Hepatocyte (in vitro differentiated cells): Measurements from ENCODE around the gene SLC6A7. TPM values are rescaled to one million over a fixed set of nuclear protein-coding genes. Genes with fewer than 3 reads are reported as not detected.
"Not testable (repeated sequence)": the region's sequence is repeated elsewhere in the genome, so short reads cannot be mapped to it uniquely, and the experiment has no call there.

Experiments
- DNase-seq: peaks from one replicate; pipeline ENCODE4 v3.0.0-alpha.2; 2016; ENCODE audit warnings: low spot score
- H2AFZ ChIP-seq: fragments of 200-600 bp; sonication (generic); 2 replicates; pipeline ENCODE4 v1.6.0; 2016; ENCODE audit warnings: antibody characterized with exemption, mild to moderate bottlenecking
- H3K27ac ChIP-seq: fragments of 200-600 bp; sonication (generic); 2 replicates; pipeline ENCODE4 v1.5.1; 2016; ENCODE audit warnings: mild to moderate bottlenecking
- H3K27me3 ChIP-seq: fragments of 200-600 bp; sonication (generic); 2 replicates; pipeline ENCODE4 v1.6.1; 2016
- H3K36me3 ChIP-seq: fragments of 200-600 bp; sonication (generic); replicated peaks from 2 replicates; pipeline ENCODE4 v1.5.1; 2016; ENCODE audit warnings: low read depth; ENCODE audit not compliant: insufficient read depth
- H3K4me1 ChIP-seq: fragments of 200-600 bp; sonication (generic); 2 replicates; pipeline ENCODE4 v1.5.1; 2016; ENCODE audit warnings: mild to moderate bottlenecking, moderate library complexity; ENCODE audit not compliant: insufficient read depth
- H3K4me2 ChIP-seq: fragments of 200-600 bp; sonication (generic); 2 replicates; pipeline ENCODE4 v1.6.0; 2016
- H3K4me3 ChIP-seq: fragments of 200-600 bp; sonication (generic); 2 replicates; pipeline ENCODE4 v1.5.1; 2016; ENCODE audit warnings: mild to moderate bottlenecking
- H3K79me2 ChIP-seq: fragments of 200-600 bp; sonication (generic); 2 replicates; pipeline ENCODE4 v1.6.0; 2017; ENCODE audit warnings: mild to moderate bottlenecking
- H3K9me2 ChIP-seq: fragments of 200-600 bp; sonication (generic); replicated peaks from 2 replicates; pipeline ENCODE4 v1.6.0; 2017; ENCODE audit warnings: mild to moderate bottlenecking; ENCODE audit not compliant: insufficient read depth
- H3K9me3 ChIP-seq: fragments of 200-600 bp; sonication (generic); 2 replicates; pipeline ENCODE4 v1.5.1; 2016; ENCODE audit warnings: low read depth, mild to moderate bottlenecking
- H4K20me1 ChIP-seq: fragments of 200-600 bp; sonication (generic); 2 replicates; pipeline ENCODE4 v1.6.0; 2016; ENCODE audit warnings: mild to moderate bottlenecking; ENCODE audit not compliant: insufficient read depth, poor library complexity, severe bottlenecking
- EZH2 ChIP-seq: fragments of 200-600 bp; sonication (generic); IDR thresholded peaks from 2 replicates; pipeline ENCODE4 v1.6.1; 2016; ENCODE audit warnings: antibody characterized with exemption, mild to moderate bottlenecking, borderline replicate concordance
- EZH2phosphoT487 ChIP-seq: fragments of 200-600 bp; sonication (generic); IDR thresholded peaks from one replicate; pipeline ENCODE4 v1.6.1; 2018; ENCODE audit warnings: antibody characterized with exemption, mild to moderate bottlenecking, low read depth, moderate library complexity; ENCODE audit not compliant: unreplicated experiment, severe bottlenecking
- WGBS: methylation state at CpG from one replicate; pipeline ENCODE4 v1.1.6; 2016; ENCODE audit warnings: low lambda C conversion rate; ENCODE audit errors: missing lambda C conversion rate; 5-methylcytosine and 5-hydroxymethylcytosine counted together
- polyA plus RNA-seq: library from polyadenylated mRNA; unstranded; fragments of >200 nt; fragmentation: Nextera tagmentation; extraction: Ambion mirVana; gene quantifications from 2 replicates; pipeline ENCODE4 v1.2.1, GENCODE V29; 2016
- total RNA-seq: library from RNA; depleted of rRNA; stranded (reverse); fragments of >200 nt; gene quantifications from 2 replicates; pipeline ENCODE4 v1.2.3, GENCODE V29; 2014
- TF ChIP-seq, protein P1 (sequence below): fragments of 200-600 bp; sonication (generic); IDR thresholded peaks from 2 replicates; pipeline ENCODE4 v1.5.1; 2016; ENCODE audit warnings: antibody characterized with exemption, mild to moderate bottlenecking; ENCODE audit not compliant: poor library complexity

The SLC6A7 gene
- total and polyA plus RNA-seq, 2 experiments from 2014 or later: 0.39 to 1.1 TPM

DNA sequence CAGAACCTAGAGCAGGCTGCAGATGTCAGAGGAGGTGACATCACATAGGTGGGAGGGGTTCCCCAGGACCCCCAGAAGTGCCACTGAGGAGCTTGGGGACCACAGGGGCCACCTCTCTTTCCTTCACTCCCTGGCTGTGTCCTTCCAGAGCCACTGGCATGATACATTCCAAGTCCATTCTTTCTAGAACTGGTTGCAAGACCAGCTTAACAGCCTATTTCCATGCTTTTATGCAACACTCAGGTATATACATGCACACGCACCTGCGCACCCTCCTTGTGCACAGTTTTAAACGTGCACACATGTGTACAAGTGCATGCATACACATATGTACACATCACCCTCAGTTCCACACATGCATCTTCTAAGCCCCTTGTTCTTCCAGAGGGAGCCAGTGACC is 39.7 kb downstream of the SLC6A7 start:
- TF ChIP-seq EZH2 (no peak), EZH2phosphoT487 (no peak)
- TF ChIP-seq, protein P1, sequence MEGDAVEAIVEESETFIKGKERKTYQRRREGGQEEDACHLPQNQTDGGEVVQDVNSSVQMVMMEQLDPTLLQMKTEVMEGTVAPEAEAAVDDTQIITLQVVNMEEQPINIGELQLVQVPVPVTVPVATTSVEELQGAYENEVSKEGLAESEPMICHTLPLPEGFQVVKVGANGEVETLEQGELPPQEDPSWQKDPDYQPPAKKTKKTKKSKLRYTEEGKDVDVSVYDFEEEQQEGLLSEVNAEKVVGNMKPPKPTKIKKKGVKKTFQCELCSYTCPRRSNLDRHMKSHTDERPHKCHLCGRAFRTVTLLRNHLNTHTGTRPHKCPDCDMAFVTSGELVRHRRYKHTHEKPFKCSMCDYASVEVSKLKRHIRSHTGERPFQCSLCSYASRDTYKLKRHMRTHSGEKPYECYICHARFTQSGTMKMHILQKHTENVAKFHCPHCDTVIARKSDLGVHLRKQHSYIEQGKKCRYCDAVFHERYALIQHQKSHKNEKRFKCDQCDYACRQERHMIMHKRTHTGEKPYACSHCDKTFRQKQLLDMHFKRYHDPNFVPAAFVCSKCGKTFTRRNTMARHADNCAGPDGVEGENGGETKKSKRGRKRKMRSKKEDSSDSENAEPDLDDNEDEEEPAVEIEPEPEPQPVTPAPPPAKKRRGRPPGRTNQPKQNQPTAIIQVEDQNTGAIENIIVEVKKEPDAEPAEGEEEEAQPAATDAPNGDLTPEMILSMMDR: no peak
- Histone ChIP-seq H3K36me3 (no peaks in the 10 kb centered on the region), H3K27ac (no peak overlapping the region), H3K4me3 (no peak overlapping the region), H3K4me1 (no peaks in the 10 kb centered on the region), H3K9me2 (no peaks in the 10 kb centered on the region), H3K9me3 (no peaks in the 10 kb centered on the region), H3K4me2 (no peak overlapping the region), H2AFZ (no peak overlapping the region), H3K27me3 (no peaks in the 10 kb centered on the region), H4K20me1 (no peaks in the 10 kb centered on the region), H3K79me2 (no peaks in the 10 kb centered on the region)
- WGBS: 60% methylated on average over 3 of the region's 3 CpGs
- DNase-seq: no peak

DNA sequence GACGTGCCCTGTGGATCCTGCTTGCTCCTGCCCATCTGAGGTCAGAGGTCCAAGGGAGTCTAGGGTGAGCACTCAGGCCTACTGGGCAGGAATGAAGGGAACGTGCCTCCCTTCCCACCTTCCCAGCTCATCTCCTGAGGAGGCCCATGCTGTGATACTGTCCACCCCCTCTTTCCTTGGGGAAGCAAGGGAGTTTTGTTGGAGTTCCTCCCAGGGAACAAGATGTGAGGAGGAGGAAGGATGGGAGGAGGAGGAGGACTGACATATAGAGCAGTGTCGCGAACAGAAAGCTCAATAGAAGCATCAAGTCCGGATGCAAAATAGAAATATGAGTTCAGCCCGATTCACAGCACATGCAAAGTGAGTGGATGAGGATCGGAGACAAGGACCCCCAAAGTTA is 41.0 kb downstream of the SLC6A7 start:
- TF ChIP-seq EZH2phosphoT487 (no peak), EZH2 (no peak)
- TF ChIP-seq, protein P1: no peak
- H3K9me3 ChIP-seq: no peaks in the 10 kb centered on the region
- DNase-seq: no peak
- no peaks in the 10 kb centered on the region for H3K9me2 ChIP-seq
- no peaks in the 10 kb centered on the region for H4K20me1 ChIP-seq
- H3K36me3 ChIP-seq: no peaks in the 10 kb centered on the region
- no peaks in the 10 kb centered on the region for H3K27me3 ChIP-seq
- H3K79me2 ChIP-seq: no peaks in the 10 kb centered on the region
- no peak overlapping the region for H3K4me3 ChIP-seq
- H3K4me1 ChIP-seq: no peaks in the 10 kb centered on the region
- H3K4me2 ChIP-seq: no peak overlapping the region
- H2AFZ ChIP-seq: no peak overlapping the region
- 95% methylated on average over 7 of the region's 7 CpGs for WGBS
- H3K27ac ChIP-seq: no peak overlapping the region

DNA sequence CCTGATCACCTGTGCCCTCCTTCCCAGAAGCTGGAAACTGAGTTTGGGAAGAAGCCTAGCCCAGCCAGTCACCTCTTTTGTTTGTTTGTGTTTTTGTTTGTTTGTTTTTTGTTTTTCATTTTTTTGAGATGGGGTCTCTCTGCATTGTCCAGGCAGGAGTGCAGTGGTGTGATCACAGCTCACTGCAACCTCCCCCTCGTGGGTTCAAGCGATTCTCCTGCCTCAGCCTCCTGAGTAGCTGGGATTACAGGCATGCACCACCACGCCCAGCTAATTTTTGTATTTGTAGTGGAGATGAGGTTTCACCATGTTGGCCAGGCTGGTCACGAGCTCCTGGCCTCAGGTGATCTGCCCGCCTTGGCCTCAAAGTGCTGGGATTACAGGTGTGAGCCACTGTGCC is 43.8 kb downstream of the SLC6A7 start:
- 91% methylated on average over 5 of the region's 5 CpGs for WGBS
- not testable (repeated sequence) for DNase-seq, H3K4me2 ChIP-seq, H3K9me3 ChIP-seq, H3K27me3 ChIP-seq, H4K20me1 ChIP-seq, H3K9me2 ChIP-seq, H3K4me1 ChIP-seq, H3K27ac ChIP-seq, H3K36me3 ChIP-seq, H3K79me2 ChIP-seq, H2AFZ ChIP-seq, H3K4me3 ChIP-seq

DNA sequence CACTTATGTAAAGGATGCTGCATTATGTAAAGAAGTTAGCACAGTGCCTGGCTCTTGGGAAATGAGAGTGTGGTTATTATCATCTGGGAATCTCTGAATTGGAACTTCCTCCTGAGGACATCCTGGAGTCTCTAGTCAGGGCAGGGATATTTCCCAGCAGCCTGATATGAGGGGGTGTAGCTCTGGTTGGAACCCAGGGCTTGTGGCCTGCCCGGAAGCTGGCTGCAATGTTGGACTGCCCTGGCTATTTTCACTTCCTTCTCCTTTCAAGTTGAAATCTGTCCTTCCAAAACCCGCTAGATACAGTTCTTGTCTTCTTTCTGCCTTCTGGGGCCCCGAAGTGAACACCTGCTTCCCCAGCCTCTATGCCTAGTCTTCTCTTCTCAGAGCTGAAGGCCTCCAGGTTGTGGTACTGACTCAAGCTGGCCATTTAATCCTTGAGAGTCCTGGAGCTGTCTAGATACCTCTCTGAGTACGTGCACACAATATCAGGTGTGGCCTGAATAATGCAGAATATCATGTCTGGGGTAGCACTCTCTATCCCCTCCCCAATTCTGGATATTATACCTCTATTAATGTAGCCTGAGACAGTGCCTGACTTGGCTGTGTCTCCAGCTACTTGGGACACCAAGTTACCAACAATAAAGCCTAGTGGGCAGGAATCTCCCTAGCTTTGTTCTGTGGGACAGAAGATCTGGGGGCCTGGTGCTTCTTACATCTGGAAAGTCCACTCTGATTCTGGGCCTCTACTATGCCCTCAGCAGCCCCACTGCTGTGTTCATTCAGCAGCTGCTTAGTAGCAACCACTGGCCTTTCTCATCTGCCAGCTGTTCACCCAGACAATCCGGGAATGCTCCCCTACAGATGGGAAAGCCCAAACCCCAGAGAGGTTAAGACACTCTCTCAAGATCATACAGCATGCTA is 45.0 kb downstream of the SLC6A7 start:
- WGBS: 91% methylated on average over 5 of the region's 5 CpGs
- H3K27me3 ChIP-seq: no peaks in the 10 kb centered on the region
- H3K4me1 ChIP-seq: no peaks in the 10 kb centered on the region
- H3K9me2 ChIP-seq: no peaks in the 10 kb centered on the region
- no peak overlapping the region for H2AFZ ChIP-seq
- H3K79me2 ChIP-seq: no peaks in the 10 kb centered on the region
- no peak overlapping the region for H3K4me2 ChIP-seq
- H4K20me1 ChIP-seq: no peaks in the 10 kb centered on the region
- TF ChIP-seq EZH2phosphoT487: no peak
- no peak for TF ChIP-seq EZH2
- TF ChIP-seq, protein P1: no peak
- no peak overlapping the region for H3K27ac ChIP-seq
- H3K4me3 ChIP-seq: no peak overlapping the region
- H3K36me3 ChIP-seq: no peaks in the 10 kb centered on the region
- DNase-seq: no peak
- H3K9me3 ChIP-seq: no peaks in the 10 kb centered on the region
